GM12875 (cell line): ENCODE measurements around the gene TRIO.

ENCODE experiments used
- H3K4me3 ChIP-seq: one replicate; pipeline ENCODE4 v1.5.1; 2011; ENCODE audit warnings: low read depth, low read length, control low read depth
- CTCF ChIP-seq: IDR thresholded peaks from 2 replicates; pipeline ENCODE4 v1.5.1; 2011; ENCODE audit warnings: low read depth, mild to moderate bottlenecking, control low read depth, inconsistent platforms, low read length, moderate library complexity, borderline replicate concordance; ENCODE audit not compliant: insufficient read depth

Gene TRIO

GRCh38 chr5:14225173-14225834 lies 82.2 kb downstream of the TRIO start:
- H3K4me3 ChIP-seq, result no peak overlapping the region
- TF ChIP-seq CTCF, result no peak

GRCh38 chr5:14226149-14226548 lies 83.0 kb downstream of the TRIO start:
- no peak overlapping the region for H3K4me3 ChIP-seq
- no peak for TF ChIP-seq CTCF

GRCh38 chr5:14226554-14226953 lies 83.4 kb downstream of the TRIO start:
- H3K4me3 ChIP-seq, result no peak overlapping the region

GRCh38 chr5:14226992-14227391 lies 83.8 kb downstream of the TRIO start:
- TF ChIP-seq CTCF, result no peak

More at GRCh38 chr5:14226554-14226953, 83.4 kb downstream of the TRIO start:
- no peak for TF ChIP-seq CTCF

GRCh38 chr5:14227513-14227912 lies 84.4 kb downstream of the TRIO start:
- no peak overlapping the region for H3K4me3 ChIP-seq
- TF ChIP-seq CTCF, result no peak

More at GRCh38 chr5:14226992-14227391, 83.8 kb downstream of the TRIO start:
- H3K4me3 ChIP-seq, result no peak overlapping the region

- H3K4me3 ChIP-seq, result no peak overlapping the region
- TF ChIP-seq CTCF, result no peak
These were observed 85.1 kb downstream of the TRIO start for GRCh38 chr5:14228219-14228618.

- TF ChIP-seq CTCF, result no peak
- H3K4me3 ChIP-seq, result no peak overlapping the region
These were observed 86.0 kb downstream of the TRIO start for GRCh38 chr5:14229181-14229580.
